ENCODE measurements around the gene NEO1.

The NEO1 gene

GRCh38 chr15:73303636-73304035 is 251.4 kb downstream of the NEO1 start:
- DNase-seq (ENCODE audit: low read depth, low spot score) = no peak

GRCh38 chr15:73305331-73306211 is 253.3 kb downstream of the NEO1 start:
- DNase-seq (ENCODE audit: low read depth, low spot score) = no peak

- no peak for DNase-seq (ENCODE audit: low read depth, low spot score)
These were observed 256.0 kb downstream of the NEO1 start for GRCh38 chr15:73308305-73308704.

GRCh38 chr15:73313861-73314260 is 261.6 kb downstream of the NEO1 start:
- DNase-seq (ENCODE audit: low read depth, low spot score) = no peak

- DNase-seq (ENCODE audit: low read depth, low spot score) = no peak
These were observed 265.6 kb downstream of the NEO1 start for GRCh38 chr15:73317651-73318462.

GRCh38 chr15:73318463-73319351 is 266.4 kb downstream of the NEO1 start:
- no peak for DNase-seq (ENCODE audit: low read depth, low spot score)

GRCh38 chr15:73319460-73320245 is 267.4 kb downstream of the NEO1 start:
- no peak for DNase-seq (ENCODE audit: low read depth, low spot score)

- DNase-seq (ENCODE audit: low read depth, low spot score) = no peak
These were observed 268.4 kb downstream of the NEO1 start for GRCh38 chr15:73320619-73321180.

GRCh38 chr15:73321496-73322450 is 269.5 kb downstream of the NEO1 start:
- no peak for DNase-seq (ENCODE audit: low read depth, low spot score)

- DNase-seq (ENCODE audit: low read depth, low spot score) = no peak
These were observed 270.6 kb downstream of the NEO1 start for GRCh38 chr15:73322665-73323373.

GRCh38 chr15:73323374-73323955 is 271.2 kb downstream of the NEO1 start:
- no peak for DNase-seq (ENCODE audit: low read depth, low spot score)

- no peak for DNase-seq (ENCODE audit: low read depth, low spot score)
These were observed 271.7 kb downstream of the NEO1 start for GRCh38 chr15:73323956-73324355.

- no peak for DNase-seq (ENCODE audit: low read depth, low spot score)
These were observed 272.4 kb downstream of the NEO1 start for GRCh38 chr15:73324496-73325170.

- no peak for DNase-seq (ENCODE audit: low read depth, low spot score)
These were observed 273.1 kb downstream of the NEO1 start for GRCh38 chr15:73325191-73325861.

GRCh38 chr15:73326157-73326556 is 273.9 kb downstream of the NEO1 start:
- no peak for DNase-seq (ENCODE audit: low read depth, low spot score)

GRCh38 chr15:73328149-73328820 is 276.0 kb downstream of the NEO1 start:
- no peak for DNase-seq (ENCODE audit: low read depth, low spot score)

- DNase-seq (ENCODE audit: low read depth, low spot score) = no peak
These were observed 276.7 kb downstream of the NEO1 start for GRCh38 chr15:73328981-73329380.

All from activated naive CD8-positive, alpha-beta T cell treated with anti-CD3 and anti-CD28 coated beads, Interleukin-2, amount 50 U/mL, for 16 hours (primary cell).